Fibroblast of mammary gland (primary cell): Measurements from ENCODE around the gene AKAP13.
"Not testable (repeated sequence)": the region's sequence is repeated elsewhere in the genome, so short reads cannot be mapped to it uniquely, and the experiment has no call there.

ENCODE experiments used
- DNase-seq: peaks from one replicate; pipeline ENCODE4 v3.0.0-alpha.2; 2010; ENCODE audit warnings: low read depth
- H3K4me3 ChIP-seq: 2 replicates; pipeline ENCODE4 v1.5.1; 2011; ENCODE audit warnings: low read depth, mild to moderate bottlenecking, low read length, moderate library complexity; ENCODE audit not compliant: control insufficient read depth
- CTCF ChIP-seq: conservative IDR thresholded peaks from 2 replicates; pipeline ENCODE4 v1.5.1; 2011; ENCODE audit warnings: low read depth, low read length, inconsistent platforms; ENCODE audit not compliant: control insufficient read depth, insufficient read depth

AKAP13 gene

DNA sequence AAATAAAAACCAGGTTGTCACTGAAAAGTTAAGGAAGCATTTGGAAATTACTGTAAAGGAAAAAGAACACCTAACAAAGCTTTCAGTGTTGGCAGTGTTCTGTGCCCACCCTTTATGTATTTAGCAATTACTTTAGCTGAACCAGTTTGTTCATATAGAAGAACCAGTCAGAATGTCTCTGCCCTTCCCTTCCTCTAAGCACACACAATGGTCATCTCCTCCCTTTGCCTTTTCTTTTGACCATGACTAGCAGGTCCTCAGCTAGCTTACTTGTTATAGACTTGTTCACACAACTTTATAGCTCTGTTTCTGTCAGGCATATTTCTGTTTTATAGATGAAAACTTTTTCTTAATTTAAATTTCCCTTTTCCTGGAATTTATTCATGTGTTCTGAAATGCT is 59.6 kb downstream of the AKAP13 start:
- TF ChIP-seq CTCF = no peak
- no peak overlapping the region for H3K4me3 ChIP-seq
- DNase-seq = no peak

- H3K4me3 ChIP-seq = no peak overlapping the region
- no peak for TF ChIP-seq CTCF
Observed at GRCh38 chr15:85440451-85440850, 60.0 kb downstream of the AKAP13 start.

DNA sequence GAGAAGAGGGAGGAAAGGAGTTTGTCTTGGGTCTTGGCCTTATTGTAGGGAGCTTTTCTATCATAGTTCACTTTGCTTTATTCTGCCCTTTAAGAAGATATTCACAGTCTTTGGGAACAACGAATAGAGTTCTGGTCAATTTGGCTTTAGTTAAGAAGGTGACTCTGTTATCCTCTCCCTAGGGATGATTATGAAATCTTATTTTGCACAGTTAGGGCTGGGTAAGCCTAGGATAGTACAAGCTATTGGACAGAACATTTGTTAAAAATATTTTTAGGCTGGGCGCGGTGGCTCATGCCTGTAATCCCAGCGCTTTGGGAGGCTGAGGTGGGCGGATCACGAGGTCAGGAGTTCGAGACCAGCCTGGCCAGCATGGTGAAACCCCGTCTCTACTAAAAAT is 61.5 kb downstream of the AKAP13 start:
- DNase-seq = peak; percentile 82
- H3K4me3 ChIP-seq = not testable (repeated sequence)

More at GRCh38 chr15:85440451-85440850, 60.0 kb downstream of the AKAP13 start:
- DNase-seq = no peak

DNA sequence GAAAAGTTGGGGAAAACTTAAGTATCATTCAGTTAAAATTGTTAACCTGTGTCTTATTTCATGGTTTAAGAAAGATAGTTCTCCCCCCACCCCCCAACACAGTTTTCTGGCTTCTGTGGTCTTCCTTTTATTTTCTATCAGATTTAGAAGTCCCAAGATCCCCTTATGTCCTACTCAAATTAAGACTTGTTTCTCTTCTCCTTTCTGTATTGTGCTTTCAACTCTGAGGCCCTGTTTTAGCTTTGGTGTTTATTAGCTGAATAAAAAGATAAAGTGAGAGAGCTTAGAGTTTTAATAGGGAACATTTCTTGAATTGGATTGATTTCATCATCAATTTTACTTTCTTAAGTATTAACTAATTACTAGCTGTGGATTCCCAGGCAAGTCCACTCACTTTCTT is 62.6 kb downstream of the AKAP13 start:
- DNase-seq = no peak
- no peak for TF ChIP-seq CTCF
- no peak overlapping the region for H3K4me3 ChIP-seq

GRCh38 chr15:85443593-85444087 is 63.2 kb downstream of the AKAP13 start:
- no peak overlapping the region for H3K4me3 ChIP-seq
- peak; percentile 8 for DNase-seq
- no peak for TF ChIP-seq CTCF

GRCh38 chr15:85444122-85444745 is 63.8 kb downstream of the AKAP13 start:
- no peak for TF ChIP-seq CTCF
- no peak overlapping the region for H3K4me3 ChIP-seq
- DNase-seq = no peak

DNA sequence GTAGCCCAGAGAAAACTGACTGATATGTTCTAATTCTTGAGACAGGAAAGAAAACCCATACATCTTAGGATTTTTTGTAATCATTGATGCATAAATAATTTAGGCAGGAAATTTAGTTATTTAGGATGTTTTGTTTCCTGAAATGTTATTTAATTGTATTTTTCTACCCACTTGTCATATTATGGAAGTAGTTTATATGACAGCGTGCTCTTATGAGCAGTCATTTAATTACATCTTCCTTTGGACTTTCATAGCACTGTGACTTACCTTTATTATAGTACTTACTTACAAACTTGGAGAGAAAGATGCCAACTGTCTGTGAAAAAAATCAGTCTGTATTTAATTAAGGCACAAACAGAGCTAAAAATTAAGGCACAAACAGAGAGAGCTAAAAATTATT is 65.0 kb downstream of the AKAP13 start:
- DNase-seq = no peak
- no peak for TF ChIP-seq CTCF
- H3K4me3 ChIP-seq = no peak overlapping the region
